Suppressor macrophage treated with lipopolysaccharide for 1 hour (primary cell): ENCODE data around the gene HDDC2.

ENCODE experiments used
- DNase-seq, 3 donors: peaks; one replicate each; pipeline ENCODE4 v3.0.0-alpha.2; 2020 to 2022

Gene HDDC2

DNA sequence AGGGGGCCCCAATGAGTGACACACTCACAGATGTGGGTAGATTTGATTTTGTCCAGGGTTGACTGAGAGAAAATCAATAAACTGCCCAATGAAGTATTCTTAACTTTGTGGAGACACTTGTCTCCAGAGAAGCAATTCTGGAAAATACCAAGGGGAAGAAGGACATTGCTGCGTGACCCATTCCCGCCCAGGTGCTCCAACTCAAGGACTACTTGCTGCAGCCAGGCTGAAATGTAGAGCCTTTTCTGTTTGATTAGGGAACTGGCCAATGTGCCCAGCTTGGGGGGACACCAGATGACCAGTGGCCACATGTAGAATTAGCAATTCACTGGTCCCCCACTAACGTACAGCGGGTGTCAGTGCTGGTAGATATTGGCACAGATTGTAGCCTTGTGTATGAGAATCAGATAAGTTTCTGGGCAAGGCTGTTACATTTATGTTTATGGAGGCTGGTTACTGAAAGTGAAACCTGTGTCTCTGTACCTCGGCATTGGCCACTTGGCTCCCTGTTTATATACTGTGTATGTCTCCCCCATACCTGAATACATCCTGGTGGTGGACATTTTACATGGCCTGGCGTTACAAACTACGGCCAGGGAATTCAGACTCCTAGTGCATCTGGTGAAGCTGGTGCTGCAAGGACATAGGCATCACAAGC is 32.3 kb downstream of the HDDC2 start:
- DNase-seq = no peak

DNA sequence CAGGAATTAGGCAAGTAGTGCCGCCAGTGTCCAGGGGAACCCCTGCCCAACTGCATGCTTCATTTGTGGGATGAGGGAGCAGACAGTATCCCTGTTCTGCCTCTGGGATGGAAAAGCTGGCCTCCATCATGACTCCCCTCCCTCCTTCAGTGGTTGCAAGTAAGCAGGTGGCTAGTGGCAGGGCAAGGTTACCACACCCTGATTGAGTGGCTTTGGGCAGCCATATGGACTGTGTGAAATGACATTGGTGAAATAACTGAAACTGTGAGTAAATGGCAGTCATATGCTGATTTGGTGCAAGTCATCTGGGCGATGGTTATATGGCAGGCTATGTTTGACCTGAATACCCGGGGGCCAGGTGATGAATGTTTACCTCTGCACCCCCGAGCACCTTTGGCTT is 33.0 kb downstream of the HDDC2 start:
- no peak for DNase-seq

DNA sequence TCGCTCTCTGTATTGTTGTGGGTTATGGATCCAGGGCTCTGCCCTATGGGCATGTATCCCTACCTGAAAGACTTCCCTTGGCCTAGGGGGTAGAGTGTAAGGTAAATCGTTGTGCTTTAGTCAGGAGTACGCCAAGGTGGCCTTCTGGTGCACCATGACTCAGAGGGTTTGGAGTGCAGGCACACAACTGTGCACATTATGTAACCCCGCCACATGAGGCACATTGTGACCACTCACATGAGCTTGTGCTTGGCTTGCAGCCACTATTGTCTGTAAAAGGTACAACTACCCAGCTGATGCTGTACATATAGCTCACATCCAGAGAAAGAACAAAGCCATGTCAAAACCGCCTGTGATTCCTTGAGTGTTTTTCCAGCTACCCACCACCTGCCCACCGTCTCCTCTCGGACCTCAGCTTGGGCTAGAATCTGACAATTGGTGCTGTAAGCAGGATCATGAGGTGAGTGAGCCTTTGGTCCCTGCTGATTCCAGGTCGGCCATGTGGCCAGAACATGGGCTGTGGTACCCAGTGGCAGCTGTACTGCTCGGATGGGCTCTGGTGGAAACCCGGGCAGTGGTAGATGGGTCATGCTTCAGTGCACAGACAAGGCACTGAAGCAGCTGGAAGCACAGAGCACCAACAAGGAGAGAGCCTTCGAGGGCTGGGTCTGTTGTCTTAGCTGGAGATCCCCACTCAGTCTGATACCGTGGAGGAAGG is 33.8 kb downstream of the HDDC2 start:
- no peak for DNase-seq

DNA sequence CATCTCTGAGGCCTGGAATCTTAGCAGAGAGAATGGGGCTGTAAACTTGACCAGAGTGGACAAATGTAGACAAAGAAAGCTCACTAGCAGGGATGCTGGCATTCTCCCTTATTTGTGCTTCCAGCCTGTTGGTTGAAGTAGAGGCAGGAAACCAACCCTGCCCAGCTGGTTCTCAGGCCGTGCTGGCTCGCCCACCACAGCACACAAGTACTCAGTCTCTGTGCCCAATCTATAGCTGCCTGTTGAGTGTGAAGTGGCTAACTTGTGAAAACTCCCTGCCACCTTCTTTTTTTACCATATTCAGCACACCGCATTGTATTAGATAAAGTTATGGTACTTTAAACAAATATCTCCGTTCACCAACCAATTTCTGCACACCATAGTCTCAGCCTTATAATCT is 37.3 kb downstream of the HDDC2 start:
- no peak for DNase-seq

DNA sequence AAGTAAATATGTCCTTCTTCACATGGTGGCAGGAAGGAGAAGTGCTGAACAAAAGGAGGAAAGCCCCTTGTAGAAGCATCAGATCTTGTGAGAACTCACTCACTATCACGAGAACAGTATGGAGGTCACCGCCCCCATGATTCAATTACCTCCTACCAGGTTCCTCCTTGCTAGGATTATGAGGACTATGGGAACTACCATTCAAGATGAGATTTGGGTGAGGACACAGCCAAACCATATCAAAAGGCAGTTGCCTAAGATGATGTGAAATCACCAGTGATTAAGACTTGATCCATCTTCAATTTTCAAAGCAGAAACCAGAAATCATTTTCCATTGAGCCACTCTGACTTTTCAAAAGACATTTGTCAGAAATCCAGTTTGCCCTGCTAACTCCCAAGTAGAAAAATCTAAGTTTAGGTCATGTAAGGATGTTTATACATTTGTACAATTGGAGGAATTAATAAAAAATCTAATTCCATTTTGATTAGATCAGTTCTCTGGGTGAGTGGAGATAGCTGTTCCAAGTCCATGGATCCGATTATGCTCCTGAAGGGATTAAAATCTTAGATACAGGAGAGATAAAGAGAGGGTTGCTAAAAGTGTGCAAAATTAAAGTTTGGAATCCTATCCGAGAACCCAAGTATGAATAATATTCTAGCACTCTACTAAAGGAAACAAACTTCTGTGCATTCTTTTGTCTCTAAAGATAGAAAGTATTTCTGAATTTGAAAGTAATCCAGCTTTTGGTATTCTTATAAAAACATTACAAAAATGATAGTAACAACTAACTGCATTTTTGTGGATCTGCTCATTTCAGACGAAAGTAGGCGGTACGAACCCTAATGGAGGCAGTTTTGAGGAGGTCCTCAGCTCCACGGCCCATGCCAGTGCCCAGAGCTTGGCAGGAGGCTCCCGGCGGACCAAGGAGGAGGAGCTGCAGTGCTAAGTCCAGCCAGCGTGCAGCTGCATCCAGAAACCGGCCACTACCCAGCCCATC is 39.5 kb downstream of the HDDC2 start:
- DNase-seq = peak; percentile 54 to 65 (median 55)

DNA sequence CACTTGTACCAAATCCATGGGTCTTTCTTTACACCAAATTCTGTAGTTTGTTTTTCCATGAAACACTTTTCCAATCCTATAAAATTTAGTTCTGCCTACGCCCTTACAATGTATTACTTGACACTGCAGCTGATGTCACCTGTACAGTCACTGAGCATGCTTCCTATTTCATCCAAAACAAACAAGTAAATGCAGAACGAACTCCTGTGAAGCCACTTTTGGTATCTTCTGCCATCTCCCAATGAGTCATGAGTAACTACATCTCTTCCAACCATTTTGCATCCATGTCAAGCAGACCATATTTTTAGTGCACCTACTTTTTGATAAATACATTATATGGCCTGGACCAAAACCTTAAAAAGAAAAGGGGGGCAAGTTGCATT is 42.4 kb downstream of the HDDC2 start:
- peak; percentile 13 to 54 (median 35) for DNase-seq

DNA sequence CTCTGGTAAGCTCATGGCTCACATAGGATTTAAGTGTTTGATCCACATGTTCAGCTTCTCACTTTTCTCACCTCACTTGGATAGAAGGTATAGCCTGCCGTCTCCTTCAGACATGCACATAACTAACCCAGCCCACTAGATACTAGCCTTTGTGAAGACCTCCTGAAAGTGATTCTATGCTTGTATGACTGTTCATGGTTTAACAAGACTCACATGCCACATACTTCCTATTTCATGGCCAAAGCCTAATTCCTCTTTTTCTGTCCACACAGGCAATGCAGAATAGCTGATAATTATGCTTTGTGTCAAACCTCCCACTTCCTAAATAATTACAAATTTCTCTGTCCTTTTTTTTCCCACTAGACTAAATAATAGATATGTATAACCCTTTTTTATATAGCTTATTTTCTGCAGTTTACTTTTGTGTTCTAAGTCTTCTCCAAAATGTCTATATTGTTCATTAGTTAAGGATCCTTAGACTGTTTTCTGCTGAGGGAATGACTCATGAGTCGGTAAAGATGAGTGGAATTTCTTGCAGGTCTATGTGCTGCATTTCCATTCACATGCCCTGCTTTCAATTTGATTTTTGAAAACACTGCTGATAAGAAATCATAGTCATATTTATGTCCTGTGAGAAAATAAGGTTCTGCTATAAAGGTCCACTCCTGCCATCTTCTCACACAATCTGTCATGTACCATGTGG is 43.0 kb downstream of the HDDC2 start:
- peak; percentile 57 to 82 (median 81) for DNase-seq

DNA sequence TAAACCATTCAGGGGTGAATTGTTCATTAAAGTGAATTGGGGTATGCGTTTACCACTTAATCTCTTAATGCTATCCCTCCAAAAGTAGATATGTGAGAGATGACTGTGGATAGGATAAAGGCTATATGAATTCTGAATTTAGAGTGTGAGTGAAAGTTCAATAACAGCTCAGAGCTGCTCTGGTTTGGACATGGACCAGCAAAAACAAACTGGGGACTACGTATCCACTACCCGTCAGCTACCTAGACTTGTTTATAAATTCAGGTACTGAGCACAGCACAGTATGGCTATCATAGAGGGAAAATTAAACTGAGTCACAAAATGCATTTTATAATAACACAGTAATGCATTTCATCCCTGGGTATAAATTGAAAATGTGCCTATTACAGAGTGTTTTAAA is 44.4 kb downstream of the HDDC2 start:
- DNase-seq = no peak

DNA sequence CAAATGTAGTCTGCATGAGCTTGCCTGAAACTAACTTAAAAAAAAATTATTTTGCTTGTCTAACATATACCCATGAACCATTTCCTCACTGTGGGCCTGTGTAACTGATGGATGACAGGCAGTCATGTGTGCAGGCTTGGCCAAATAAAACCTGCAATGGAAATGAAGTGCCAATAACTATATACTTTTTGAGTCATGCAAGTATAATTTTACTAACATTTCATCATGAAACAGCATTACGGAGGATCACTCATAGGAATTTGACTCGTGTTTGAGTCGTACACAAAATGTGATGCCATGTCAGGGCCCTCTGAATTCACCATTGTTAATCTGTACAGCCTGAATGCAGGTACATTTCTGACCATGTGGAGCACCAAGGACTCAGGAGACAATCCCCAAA is 46.6 kb downstream of the HDDC2 start:
- DNase-seq = peak; percentile 1 to 66 (median 27)

DNA sequence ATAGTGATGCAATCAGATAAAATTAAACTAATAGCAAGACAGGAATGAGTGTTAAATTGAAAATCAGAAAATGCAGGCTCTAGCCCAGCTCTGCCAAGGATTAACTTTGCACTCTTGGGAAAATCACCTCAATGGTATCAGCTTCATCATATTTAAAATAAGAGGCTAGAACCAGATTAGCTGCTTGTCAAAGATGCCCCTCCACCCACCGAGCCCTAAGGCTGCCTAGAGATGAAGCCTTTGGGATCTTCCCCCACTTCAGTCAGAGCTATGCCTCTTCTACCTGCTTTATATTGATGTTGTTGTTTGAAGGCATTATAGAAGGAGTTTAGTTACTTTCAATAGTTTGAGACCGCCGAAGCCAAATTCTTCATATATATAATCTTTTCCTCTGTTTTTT is 47.4 kb downstream of the HDDC2 start:
- DNase-seq = no peak

DNA sequence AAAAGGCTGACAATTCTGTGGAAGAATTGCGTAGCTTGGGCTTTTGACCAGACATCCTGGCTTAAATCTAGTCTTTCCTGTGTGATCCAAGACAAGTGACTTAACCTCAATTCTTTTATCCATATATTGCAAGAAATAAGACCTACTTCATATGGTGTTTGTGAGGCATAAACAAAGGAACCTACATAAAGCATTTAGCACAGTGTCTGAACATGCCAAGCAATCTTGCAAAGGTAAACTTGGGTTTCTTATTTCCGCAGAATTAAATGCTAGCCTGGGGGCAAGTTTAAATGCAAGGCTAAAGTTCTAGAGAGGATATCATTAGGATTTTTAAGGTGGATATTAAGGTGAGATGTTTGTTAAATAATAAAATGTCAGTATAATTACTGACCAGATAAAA is 47.9 kb downstream of the HDDC2 start:
- no peak for DNase-seq

DNA sequence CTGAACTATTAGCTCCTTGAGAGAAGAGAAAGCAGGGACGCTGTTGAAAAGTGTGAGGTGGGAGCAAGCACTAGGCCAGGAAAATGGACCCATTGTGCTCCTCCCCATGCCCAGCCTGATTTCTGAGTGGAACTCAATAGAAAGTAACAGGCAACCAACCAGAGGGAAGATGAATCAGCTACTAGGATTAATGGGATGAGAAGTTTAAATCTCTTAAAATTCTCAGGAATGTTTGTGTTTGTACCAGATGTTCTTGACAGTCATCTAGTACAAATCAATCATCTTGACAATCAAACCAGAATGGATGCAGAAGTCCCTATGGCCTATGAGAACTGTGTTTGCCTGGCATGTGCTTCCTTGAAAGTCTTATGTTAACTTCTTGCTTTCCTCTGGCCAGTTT is 48.9 kb downstream of the HDDC2 start:
- DNase-seq = no peak

DNA sequence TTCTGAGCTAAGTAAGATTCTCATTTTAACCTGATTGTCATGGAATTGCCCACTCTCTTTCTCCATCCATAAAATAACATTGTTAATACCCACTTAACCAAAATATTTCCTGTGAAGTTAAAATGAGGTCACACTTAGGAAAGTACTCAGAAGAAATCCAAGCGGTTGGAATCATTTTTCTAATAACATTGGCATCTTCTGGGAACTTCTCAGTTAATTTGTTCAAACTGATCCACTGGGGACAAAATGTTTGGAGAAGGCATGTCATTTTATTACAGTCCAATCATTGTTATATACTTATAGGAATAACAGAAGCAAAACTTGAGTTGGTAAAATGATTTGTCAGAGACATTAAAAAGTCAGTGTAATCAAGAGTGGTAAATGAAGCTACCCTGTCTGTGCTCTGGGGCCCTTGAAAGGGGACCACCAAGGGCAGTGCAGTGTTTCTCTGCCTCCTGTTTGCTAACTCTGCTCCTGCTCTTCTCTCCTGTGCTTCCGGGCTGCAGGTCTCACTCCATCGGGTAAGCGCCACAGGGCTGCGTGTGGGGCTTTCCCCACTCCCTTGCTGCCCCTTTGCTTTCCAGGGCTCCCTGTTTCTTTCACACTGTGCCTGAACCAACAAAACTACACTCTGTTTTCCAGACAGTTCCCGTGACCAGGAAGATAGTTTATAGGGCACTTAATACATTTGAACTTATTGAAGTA is 50.1 kb downstream of the HDDC2 start:
- no peak for DNase-seq

DNA sequence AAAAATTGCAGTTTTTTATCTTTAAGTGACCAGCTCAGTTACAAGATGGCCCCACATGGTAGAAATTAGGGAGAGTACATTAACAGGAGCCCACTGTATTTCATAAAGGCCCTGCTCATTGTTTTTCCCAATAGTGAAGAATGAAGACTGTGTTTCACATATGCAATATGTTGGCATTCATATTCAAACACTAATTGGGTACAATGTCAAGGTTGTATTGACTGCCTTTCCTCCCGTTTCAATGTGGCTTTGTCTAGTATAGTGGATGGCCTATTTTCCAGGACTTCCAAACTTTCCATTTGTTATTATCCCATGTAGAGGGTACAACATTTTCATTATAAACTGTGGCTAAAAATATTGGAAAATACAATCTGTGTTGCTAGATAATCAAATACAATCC is 51.3 kb downstream of the HDDC2 start:
- DNase-seq = no peak

DNA sequence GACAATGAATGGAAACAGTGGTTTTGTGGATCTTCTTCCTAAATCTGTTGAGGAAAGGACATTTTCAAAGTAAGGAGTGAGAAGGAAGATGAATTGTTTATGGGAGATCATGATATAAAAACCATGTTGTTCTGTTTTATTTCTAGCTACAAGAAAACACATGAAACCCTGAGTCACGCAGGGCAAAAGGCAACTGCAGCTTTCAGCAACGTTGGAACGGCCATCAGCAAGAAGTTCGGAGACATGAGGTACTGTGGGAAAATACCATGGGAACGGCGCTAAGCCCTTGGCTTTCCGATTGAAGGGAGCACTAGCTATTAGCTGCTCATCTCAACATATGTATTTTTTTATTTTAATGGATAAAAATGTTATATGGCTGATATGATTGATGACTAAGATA is 53.6 kb downstream of the HDDC2 start:
- no peak for DNase-seq

DNA sequence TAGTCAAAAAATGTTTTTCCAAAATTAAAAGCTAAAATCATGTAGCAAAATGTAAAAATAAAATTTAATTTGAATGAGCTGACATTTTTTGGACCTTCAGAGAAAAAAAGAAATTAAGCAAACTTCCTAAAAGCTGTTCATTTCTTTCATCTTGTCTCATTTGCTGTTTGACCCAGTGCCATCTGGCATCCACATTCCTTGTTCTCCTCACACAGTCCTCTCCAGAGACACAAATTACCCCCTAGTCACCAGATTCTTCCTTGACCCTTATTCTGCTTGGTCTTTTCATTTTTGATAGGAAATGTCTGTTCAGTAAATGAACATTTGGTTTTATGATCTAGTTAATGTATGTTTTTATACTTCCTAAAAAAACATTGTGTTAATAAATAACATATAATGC is 55.2 kb downstream of the HDDC2 start:
- no peak for DNase-seq

DNA sequence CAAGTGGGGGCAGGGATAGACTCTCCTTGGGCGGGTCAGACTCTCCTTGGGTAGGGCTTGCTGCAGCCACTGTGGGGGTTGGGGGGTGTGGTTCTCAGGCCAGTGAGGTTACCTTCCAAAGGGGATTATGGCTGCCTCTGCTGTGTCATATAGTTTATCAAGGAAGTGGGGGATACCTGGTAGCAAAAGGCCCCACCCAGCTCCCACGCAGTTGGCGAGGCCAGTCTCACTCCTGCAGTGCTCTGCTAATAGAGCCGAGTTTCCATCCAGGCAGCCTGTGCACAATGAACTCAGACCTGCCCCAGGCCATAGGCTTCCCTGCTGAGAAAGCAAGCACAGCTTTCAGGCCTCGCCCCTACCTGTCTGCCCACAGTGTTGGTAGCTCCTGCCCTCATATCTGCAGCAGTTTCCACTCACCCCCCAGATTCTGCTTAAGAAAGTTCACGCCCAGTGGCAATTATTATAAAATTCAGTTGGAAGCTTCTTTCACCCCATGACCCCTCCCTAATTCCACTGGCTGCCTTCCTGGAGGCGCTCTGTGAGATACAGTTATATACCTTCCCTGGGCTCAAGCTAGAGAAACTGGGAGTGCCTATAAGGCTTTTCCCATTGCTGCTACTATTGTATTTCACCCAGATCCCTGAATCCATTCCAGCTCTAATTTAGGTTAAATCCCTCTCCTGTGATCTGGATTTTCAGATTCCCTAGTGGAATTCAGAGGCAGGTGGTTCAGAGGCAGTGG is 56.1 kb downstream of the HDDC2 start:
- DNase-seq = no peak

DNA sequence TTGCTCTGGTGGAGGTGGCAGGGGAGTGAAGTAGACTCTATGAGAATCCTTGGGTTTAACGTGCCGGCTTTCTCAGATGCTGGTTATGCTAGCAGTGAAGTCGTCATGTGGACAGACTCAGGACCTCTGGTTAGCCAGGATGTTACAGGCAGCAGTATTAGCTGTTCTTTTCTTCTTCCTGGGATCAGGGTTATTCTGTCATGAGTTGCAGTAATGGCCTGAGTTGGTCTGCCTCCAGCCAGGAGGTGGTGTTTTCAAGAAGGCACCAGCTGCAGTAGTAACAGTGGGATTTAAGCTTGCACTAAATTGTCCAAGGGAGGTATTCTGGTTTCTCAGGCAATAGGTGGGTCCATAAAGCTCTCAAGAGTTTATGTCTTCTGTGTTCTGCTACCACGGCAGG is 56.7 kb downstream of the HDDC2 start:
- no peak for DNase-seq

DNA sequence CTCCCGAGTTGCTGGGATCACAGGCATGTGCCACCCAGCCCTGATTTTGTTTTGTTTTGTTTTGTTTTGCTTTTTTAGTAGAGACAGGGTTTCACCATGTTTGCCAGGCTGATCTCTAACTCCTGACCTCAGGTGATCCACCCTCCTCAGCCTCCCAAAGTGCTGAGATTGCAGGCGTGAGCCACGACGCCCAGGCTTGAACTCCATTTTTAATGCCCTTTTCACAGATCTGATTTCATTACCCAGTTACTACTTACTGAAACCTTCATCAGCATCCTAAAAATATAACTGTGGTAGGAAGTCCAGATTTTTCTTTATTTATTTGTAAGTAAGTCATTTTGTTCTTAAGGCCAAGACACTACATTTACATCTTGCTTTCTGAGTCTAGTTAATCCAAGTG is 64.0 kb downstream of the HDDC2 start:
- DNase-seq = no peak

DNA sequence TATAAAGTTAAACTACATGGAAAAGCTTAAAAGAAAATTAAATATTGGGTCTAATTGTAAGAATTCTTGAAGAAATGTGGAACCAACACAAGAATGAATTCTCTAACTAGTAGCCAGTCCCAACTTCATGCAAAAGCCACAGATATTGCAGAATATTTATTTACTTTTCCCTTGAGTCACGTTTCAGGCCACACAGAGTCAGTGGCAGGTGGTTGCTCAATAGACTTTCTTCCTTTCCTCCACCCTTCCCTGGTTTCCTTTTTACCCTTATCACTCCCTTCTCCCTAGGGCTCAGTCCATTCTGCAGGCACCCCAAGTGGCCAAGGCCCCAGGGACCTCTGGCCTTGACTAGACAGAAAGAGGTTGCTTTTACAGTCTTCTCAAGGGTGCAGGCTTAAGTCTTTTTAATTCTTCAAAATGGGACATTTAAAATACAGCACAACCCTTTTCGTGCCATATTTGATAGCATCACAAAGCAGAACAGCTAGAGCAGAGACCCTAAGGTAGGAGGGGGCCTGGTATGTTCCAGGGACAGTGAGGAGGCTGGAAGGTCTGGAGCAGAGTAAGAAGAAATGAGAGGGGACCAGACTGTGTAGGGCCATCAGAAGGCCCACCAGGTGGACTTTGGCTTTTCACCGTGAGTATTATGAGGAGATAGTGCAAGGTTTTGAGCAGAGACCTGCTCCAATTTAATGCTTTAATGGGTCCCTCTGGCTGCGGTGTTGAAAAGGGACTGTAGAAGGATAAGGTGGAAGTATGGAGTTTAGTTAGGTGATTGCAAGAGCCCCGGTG is 65.0 kb downstream of the HDDC2 start:
- DNase-seq = peak in 1 of 3 donors; percentile 13

DNA sequence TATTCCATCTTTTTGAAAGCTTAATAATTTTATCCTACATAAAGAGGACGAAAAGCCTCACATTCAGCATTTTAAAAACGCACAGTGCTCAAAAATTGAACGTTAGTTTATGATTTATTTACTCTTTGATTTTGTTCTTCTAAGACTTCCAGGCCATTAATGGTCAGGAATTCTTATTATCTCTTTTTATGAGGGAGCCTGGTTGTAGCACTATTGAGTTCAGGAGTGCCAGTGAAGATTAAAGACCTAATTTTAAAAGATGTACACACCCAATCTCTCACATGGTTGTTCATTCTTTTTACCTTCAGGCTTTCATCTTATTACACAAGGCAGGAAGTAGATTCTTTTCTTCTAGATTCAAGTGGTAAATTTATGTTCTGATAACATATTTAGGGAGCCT is 68.6 kb downstream of the HDDC2 start:
- no peak for DNase-seq
